Sciatic nerve (tissue), 2 donors: ENCODE results near the gene ANXA4. TPM values are rescaled to one million over a fixed set of nuclear protein-coding genes. Genes with fewer than 3 reads are reported as not detected.
"Not testable (repeated sequence)": the region's sequence is repeated elsewhere in the genome, so short reads cannot be mapped to it uniquely, and the experiment has no call there.

Source experiments
- ATAC-seq: fragments of 200-7000 bp; cut with Tn5 transposase; one replicate; pipeline ENCODE4 v1.9.1; 2020; ENCODE audit warnings: mild to moderate bottlenecking, moderate library complexity
- DNase-seq: peaks from one replicate; pipeline ENCODE4 v3.0.0-alpha.2; 2020; ENCODE audit warnings: low spot score
- intact Hi-C: fragments of 100-400 bp; cut with DNase I; formaldehyde crosslinking; loops from one replicate; pipeline ENCODE4 v1.14.2; 2022
- total RNA-seq: library from RNA; stranded (reverse); fragmentation: NEBNext Ultra II Directional; extraction: Animal tissue kit (Norgen Biotek cat#: 25700); gene quantifications from one replicate; pipeline ENCODE4 v1.2.1, GENCODE V29; 2021
- donor health status: DM: no; HTN: no; CAD: no.
- donor health status: DM: no; HTN: no; CAD: no.

ANXA4 gene
- total RNA-seq, 1 donor from 2014 or later, result 117 TPM

- ATAC-seq, result no peak
- intact Hi-C loops, result no loop called here
- no peak for DNase-seq
Measured at GRCh38 chr2:69828938-69829255, 87.0 kb downstream of the ANXA4 start.

- DNase-seq (peak; percentile 99), ATAC-seq (peak; percentile 99)
- intact Hi-C loops, result no loop called here
Measured at GRCh38 chr2:69829256-69830044, 87.5 kb downstream of the ANXA4 start, which contains the start of gene GMCL1. Gene GMCL1 (plus strand): TSS chr2:69829660. CDS start chr2:69829893, 233 bp downstream.

GRCh38 chr2:69830045-69830905, 88.3 kb downstream of the ANXA4 start:
- DNase-seq (no peak), ATAC-seq (peak; percentile 17)
- intact Hi-C loops, result no loop called here

GRCh38 chr2:69830906-69831241, 88.9 kb downstream of the ANXA4 start:
- intact Hi-C loops, ATAC-seq, DNase-seq: not testable (repeated sequence)

GRCh38 chr2:69831354-69831905, 89.5 kb downstream of the ANXA4 start:
- DNase-seq (no peak), ATAC-seq (no peak)
- intact Hi-C loops, result no loop called here

GRCh38 chr2:69833752-69834151, 91.8 kb downstream of the ANXA4 start:
- no peak for DNase-seq
- no peak for ATAC-seq
- intact Hi-C loops, result no loop called here

GRCh38 chr2:69835666-69836065, 93.7 kb downstream of the ANXA4 start:
- ATAC-seq (no peak), DNase-seq (no peak)
- intact Hi-C loops, result no loop called here

GRCh38 chr2:69836316-69836715, 94.4 kb downstream of the ANXA4 start:
- intact Hi-C loops, result no loop called here
- ATAC-seq (no peak), DNase-seq (no peak)

GRCh38 chr2:69837533-69837932, 95.6 kb downstream of the ANXA4 start:
- DNase-seq (no peak), ATAC-seq (no peak)
- intact Hi-C loops, result no loop called here

GRCh38 chr2:69843993-69844392, 102.1 kb downstream of the ANXA4 start:
- no peak for ATAC-seq
- DNase-seq, result no peak
- intact Hi-C loops, result no loop called here

- intact Hi-C loops, result no loop called here
- ATAC-seq, result no peak
- DNase-seq, result no peak
Measured at GRCh38 chr2:69844560-69844959, 102.6 kb downstream of the ANXA4 start.

- intact Hi-C loops, result no loop called here
- ATAC-seq, result no peak
Measured at GRCh38 chr2:69846182-69847067, 104.5 kb downstream of the ANXA4 start.

GRCh38 chr2:69847068-69847828, 105.3 kb downstream of the ANXA4 start:
- ATAC-seq, result no peak

More at GRCh38 chr2:69846182-69847067, 104.5 kb downstream of the ANXA4 start:
- DNase-seq, result no peak

GRCh38 chr2:69848186-69848790, 106.4 kb downstream of the ANXA4 start:
- intact Hi-C loops, result no loop called here
- DNase-seq, result no peak
- no peak for ATAC-seq

More at GRCh38 chr2:69847068-69847828, 105.3 kb downstream of the ANXA4 start:
- DNase-seq, result no peak
- intact Hi-C loops, result no loop called here

- intact Hi-C loops, result no loop called here
- ATAC-seq, result no peak
- DNase-seq, result no peak
Measured at GRCh38 chr2:69858261-69858660, 116.3 kb downstream of the ANXA4 start.

- ATAC-seq, result no peak
- intact Hi-C loops, result no loop called here
- DNase-seq, result no peak
Measured at GRCh38 chr2:69863298-69863697, 121.4 kb downstream of the ANXA4 start.
